Astrocyte (in vitro differentiated cells and primary cell): ENCODE measurements around the gene SNX11. TPM values are rescaled to one million over a fixed set of nuclear protein-coding genes. Genes with fewer than 3 reads are reported as not detected.

Experiments
- microRNA-seq: library from miRNA; unstranded; fragments of <30 nt; microRNA quantifications from one replicate; pipeline ENCODE4 v1.2.0, GENCODE V29; 2020
- total RNA-seq: library from RNA; stranded (reverse); gene quantifications from 2 replicates; pipeline ENCODE4 v1.2.1, GENCODE V29; 2021

Gene SNX11
- total RNA-seq, 1 donor from 2014 or later = 33.3 TPM

Small RNAs within 50 kb of the gene (microRNA-seq; reads per million reads assigned to microRNA genes)
- not detected for gene MIR1203

Other genes starting within 250 kb of the SNX11 start
- gene SP2, start 211.5 kb upstream of the SNX11 start, total RNA-seq = 12.1 and 13.0 TPM in 2 replicates
- gene PNPO, start 166.2 kb upstream of the SNX11 start, total RNA-seq = 12.0 and 14.1 TPM in 2 replicates
- not detected in 2 replicates for gene PRR15L, start 149.9 kb upstream of the SNX11 start, total RNA-seq
- 59.1 and 62.8 TPM in 2 replicates for gene CDK5RAP3, start 136.7 kb upstream of the SNX11 start, total RNA-seq
- gene COPZ2, start 70.0 kb upstream of the SNX11 start, total RNA-seq = 25.1 and 38.3 TPM in 2 replicates
- 344 and 348 TPM in 2 replicates for gene NFE2L1, start 59.4 kb upstream of the SNX11 start, total RNA-seq
- gene CBX1, start 6.3 kb upstream of the SNX11 start, total RNA-seq = 62.8 and 69.3 TPM in 2 replicates